IMR-90 (cell line): ENCODE data around the gene SNAPIN. TPM values are rescaled to one million over a fixed set of nuclear protein-coding genes. Genes with fewer than 3 reads are reported as not detected.

ENCODE experiments used
- ATAC-seq: fragments of 200-7000 bp; cut with Tn5 transposase; 2 replicates; pipeline ENCODE4 v1.9.1; 2020; ENCODE audit warnings: low read depth, mild to moderate bottlenecking, moderate library complexity
- BruUV-seq: library from RNA; stranded (reverse); fragments of 400-500 nt; replicated peaks from 2 replicates; lab custom pipeline; 2021; lab: Mats Ljungman, UMichigan
- CTCF ChIA-PET: fragments of 300-600 bp; formaldehyde crosslinking; extraction: SDS; loops from one replicate; lab custom pipeline; 2021; ENCODE audit warnings: antibody characterized with exemption; lab: Yijun Ruan, JAX
- POLR2A ChIA-PET: fragments of 300-600 bp; sonication (Branson Sonifier 250); formaldehyde crosslinking; loops from one replicate; lab custom pipeline; 2022; ENCODE audit warnings: antibody characterized with exemption; ENCODE audit not compliant: unreplicated experiment; lab: Charles Lee
- DNase-seq: peaks from one replicate; pipeline ENCODE4 v3.0.0; 2013
- H2AFZ ChIP-seq: replicated peaks from 2 replicates; pipeline ENCODE3; 2013; ENCODE audit warnings: low read length, mild to moderate bottlenecking; ENCODE audit not compliant: poor library complexity
- H2AK5ac ChIP-seq: 2 replicates; pipeline ENCODE4 v1.6.1; 2013; ENCODE audit warnings: low read depth, low read length, inconsistent platforms
- H2AK9ac ChIP-seq: replicated peaks from 2 replicates; pipeline ENCODE3; 2013; ENCODE audit warnings: mild to moderate bottlenecking, low read depth, low read length, moderate library complexity; ENCODE audit not compliant: poor library complexity
- H2BK120ac ChIP-seq: 2 replicates; pipeline ENCODE4 v1.6.1; 2013; ENCODE audit warnings: low read depth, low read length, inconsistent platforms
- H2BK15ac ChIP-seq: 3 replicates; pipeline ENCODE4 v1.6.1; 2013; ENCODE audit warnings: low read depth, low read length, inconsistent platforms
- H2BK20ac ChIP-seq: 2 replicates; pipeline ENCODE4 v1.6.1; 2013; ENCODE audit warnings: low read depth, mild to moderate bottlenecking, inconsistent platforms, low read length, moderate library complexity
- H2BK5ac ChIP-seq: 2 replicates; pipeline ENCODE4 v1.6.1; 2013; ENCODE audit warnings: mild to moderate bottlenecking, low read depth, low read length, inconsistent platforms; ENCODE audit not compliant: poor library complexity, severe bottlenecking
- H3K14ac ChIP-seq: replicated peaks from 2 replicates; pipeline ENCODE4 v1.6.1; 2013; ENCODE audit warnings: low read depth, low read length, inconsistent platforms
- H3K18ac ChIP-seq: 2 replicates; pipeline ENCODE4 v1.6.1; 2013; ENCODE audit warnings: low read depth, low read length, control low read depth
- H3K23ac ChIP-seq: 2 replicates; pipeline ENCODE4 v1.6.1; 2013; ENCODE audit warnings: low read depth, low read length, inconsistent platforms
- H3K27ac ChIP-seq: 2 replicates; pipeline ENCODE4 v1.5.1; 2013; ENCODE audit warnings: mild to moderate bottlenecking, control low read depth, low read length; ENCODE audit not compliant: insufficient read depth
- H3K27me3 ChIP-seq: 2 replicates; pipeline ENCODE4 v1.6.1; 2013; ENCODE audit warnings: low read length; ENCODE audit not compliant: control insufficient read depth, insufficient read depth
- H3K36me3 ChIP-seq: 2 replicates; pipeline ENCODE4 v1.6.1; 2013; ENCODE audit warnings: low read length, mixed read lengths; ENCODE audit not compliant: control insufficient read depth, insufficient read depth
- H3K4ac ChIP-seq: 2 replicates; pipeline ENCODE4 v1.6.1; 2013; ENCODE audit warnings: low read depth, low read length, inconsistent platforms
- H3K4me1 ChIP-seq: 2 replicates; pipeline ENCODE4 v1.6.1; 2013; ENCODE audit warnings: low read length, mixed read lengths; ENCODE audit not compliant: control insufficient read depth, insufficient read depth
- H3K4me2 ChIP-seq: 2 replicates; pipeline ENCODE4 v1.6.1; 2013; ENCODE audit warnings: low read depth, mild to moderate bottlenecking, control low read depth, low read length, moderate library complexity
- H3K4me3 ChIP-seq: 2 replicates; pipeline ENCODE4 v1.5.1; 2013; ENCODE audit warnings: low read depth, mild to moderate bottlenecking, control low read depth, low read length, moderate library complexity; ENCODE audit not compliant: insufficient read depth
- H3K56ac ChIP-seq: 2 replicates; pipeline ENCODE4 v1.6.1; 2013; ENCODE audit warnings: low read length, inconsistent platforms; ENCODE audit not compliant: insufficient read depth; ENCODE audit errors: extremely low read depth
- H3K79me1 ChIP-seq, 2 experiments: 2 replicates each; pipeline ENCODE4 v1.6.1; 2013; ENCODE audit warnings: low read length in 2 of 2, inconsistent platforms in 1 of 2, low read depth in 1 of 2
- H3K9ac ChIP-seq: 2 replicates; pipeline ENCODE4 v1.6.1; 2013; ENCODE audit warnings: low read depth, low read length, control low read depth
- H3K9me1 ChIP-seq: 2 replicates; pipeline ENCODE4 v1.6.1; 2013; ENCODE audit warnings: low read length, inconsistent platforms; ENCODE audit not compliant: insufficient read depth
- H3K9me3 ChIP-seq: 2 replicates; pipeline ENCODE4 v1.6.1; 2013; ENCODE audit warnings: low read length; ENCODE audit not compliant: control insufficient read depth, insufficient read depth
- H4K20me1 ChIP-seq: 2 replicates; pipeline ENCODE4 v1.6.1; 2013; ENCODE audit warnings: low read length, inconsistent platforms; ENCODE audit not compliant: insufficient read depth
- H4K5ac ChIP-seq: 2 replicates; pipeline ENCODE4 v1.6.1; 2013; ENCODE audit warnings: mild to moderate bottlenecking, low read depth, low read length, control low read depth
- H4K8ac ChIP-seq, 2 experiments: 2 replicates each; pipeline ENCODE4 v1.6.1; 2013; ENCODE audit warnings: low read depth in 2 of 2, low read length in 2 of 2, control low read depth in 1 of 2, inconsistent platforms in 1 of 2
- H4K91ac ChIP-seq: 2 replicates; pipeline ENCODE4 v1.6.1; 2013; ENCODE audit warnings: low read depth, low read length, inconsistent platforms; ENCODE audit not compliant: insufficient read depth
- BHLHE40 ChIP-seq: fragments of 150-350 bp; IDR thresholded peaks from 2 replicates; pipeline ENCODE4 v1.6.1; 2016; ENCODE audit warnings: mild to moderate bottlenecking, low read depth, low read length
- CEBPB ChIP-seq: IDR thresholded peaks from 2 replicates; pipeline ENCODE4 v1.6.1; 2012; ENCODE audit warnings: low read depth, low read length, improper control_type of control experiment
- CHD1 ChIP-seq: IDR thresholded peaks from 2 replicates; pipeline ENCODE4 v1.6.1; 2012; ENCODE audit warnings: low read depth, low read length, improper control_type of control experiment
- MAFK ChIP-seq: IDR thresholded peaks from 2 replicates; pipeline ENCODE4 v1.6.1; 2012; ENCODE audit warnings: low read depth, low read length, improper control_type of control experiment
- MAZ ChIP-seq: IDR thresholded peaks from 2 replicates; pipeline ENCODE4 v1.6.1; 2012; ENCODE audit warnings: low read depth, mild to moderate bottlenecking, low read length, improper control_type of control experiment, moderate library complexity, borderline replicate concordance
- MXI1 ChIP-seq: IDR thresholded peaks from 2 replicates; pipeline ENCODE4 v1.6.1; 2012; ENCODE audit warnings: low read depth, mild to moderate bottlenecking, low read length, moderate library complexity, borderline replicate concordance
- POLR2A ChIP-seq: IDR thresholded peaks from 2 replicates; pipeline ENCODE4 v1.6.1; 2012; ENCODE audit warnings: mild to moderate bottlenecking, low read depth, low read length
- RAD21 ChIP-seq: IDR thresholded peaks from 2 replicates; pipeline ENCODE4 v1.6.1; 2012; ENCODE audit warnings: low read length, improper control_type of control experiment
- RCOR1 ChIP-seq: IDR thresholded peaks from 2 replicates; pipeline ENCODE4 v1.6.1; 2012; ENCODE audit warnings: mild to moderate bottlenecking, low read length, improper control_type of control experiment; ENCODE audit not compliant: insufficient replicate concordance
- SMC3 ChIP-seq: fragments of 150-350 bp; IDR thresholded peaks from 2 replicates; pipeline ENCODE4 v1.6.1; 2016; ENCODE audit warnings: low read depth, mild to moderate bottlenecking, antibody characterized with exemption, low read length, moderate library complexity
- USF2 ChIP-seq: fragments of 150-350 bp; IDR thresholded peaks from 2 replicates; pipeline ENCODE4 v1.6.1; 2017; ENCODE audit warnings: mild to moderate bottlenecking, antibody characterized with exemption, low read length, low read depth
- WGBS, 2 experiments: methylation state at CpG; one replicate each; pipeline versions ENCODE4 v1.1.5 to v1.1.7; 2013; ENCODE audit warnings: missing lambda C conversion rate in 2 of 2; ENCODE audit not compliant: insufficient read length in 1 of 2; ENCODE audit errors: extremely low coverage in 2 of 2; 5-methylcytosine and 5-hydroxymethylcytosine counted together
- dilution Hi-C: fragments of 300-500 bp; cut with HindIII; formaldehyde crosslinking; loops from one replicate; pipeline ENCODE4 v1.14.3; 2018; ENCODE audit warnings: low sequenced_read_pairs; ENCODE audit not compliant: unreplicated experiment
- in situ Hi-C: fragments of 300-500 bp; cut with MboI; formaldehyde crosslinking; loops from 3 replicates; pipeline ENCODE4 v1.14.3; 2019; ENCODE audit warnings: low sequenced_read_pairs, inconsistent platforms, mixed read lengths
- intact Hi-C: fragments of 100-400 bp; cut with micrococcal nuclease; formaldehyde crosslinking; loops from 2 replicates; pipeline ENCODE4 v1.10.0; 2022
- polyA plus RNA-seq, 3 experiments: library from polyadenylated mRNA; depleted of rRNA; stranded (reverse); fragments of >200 nt; gene quantifications; 2 replicates each; pipeline ENCODE4 v1.2.3, GENCODE V29; 2012; ENCODE audit warnings: low replicate concordance in 1 of 3
- total RNA-seq: library from RNA; depleted of rRNA; stranded (reverse); fragments of >200 nt; gene quantifications from 2 replicates; pipeline ENCODE4 v1.2.3, GENCODE V29; 2012
- TF ChIP-seq, protein P1 (sequence below): fragments of 150-350 bp; IDR thresholded peaks from 2 replicates; pipeline ENCODE4 v1.6.1; 2016; ENCODE audit warnings: low read depth, mild to moderate bottlenecking, low read length, moderate library complexity, borderline replicate concordance
- TF ChIP-seq, protein P2 (sequence below): conservative IDR thresholded peaks from 2 replicates; pipeline ENCODE4 v1.5.1; 2012; ENCODE audit warnings: mild to moderate bottlenecking, low read depth, low read length, improper control_type of control experiment

The SNAPIN gene
- total and polyA plus RNA-seq, 2 of the 4 experiments (the other 2 are of a cell fraction): 37.4 to 40.9 TPM

DNA sequence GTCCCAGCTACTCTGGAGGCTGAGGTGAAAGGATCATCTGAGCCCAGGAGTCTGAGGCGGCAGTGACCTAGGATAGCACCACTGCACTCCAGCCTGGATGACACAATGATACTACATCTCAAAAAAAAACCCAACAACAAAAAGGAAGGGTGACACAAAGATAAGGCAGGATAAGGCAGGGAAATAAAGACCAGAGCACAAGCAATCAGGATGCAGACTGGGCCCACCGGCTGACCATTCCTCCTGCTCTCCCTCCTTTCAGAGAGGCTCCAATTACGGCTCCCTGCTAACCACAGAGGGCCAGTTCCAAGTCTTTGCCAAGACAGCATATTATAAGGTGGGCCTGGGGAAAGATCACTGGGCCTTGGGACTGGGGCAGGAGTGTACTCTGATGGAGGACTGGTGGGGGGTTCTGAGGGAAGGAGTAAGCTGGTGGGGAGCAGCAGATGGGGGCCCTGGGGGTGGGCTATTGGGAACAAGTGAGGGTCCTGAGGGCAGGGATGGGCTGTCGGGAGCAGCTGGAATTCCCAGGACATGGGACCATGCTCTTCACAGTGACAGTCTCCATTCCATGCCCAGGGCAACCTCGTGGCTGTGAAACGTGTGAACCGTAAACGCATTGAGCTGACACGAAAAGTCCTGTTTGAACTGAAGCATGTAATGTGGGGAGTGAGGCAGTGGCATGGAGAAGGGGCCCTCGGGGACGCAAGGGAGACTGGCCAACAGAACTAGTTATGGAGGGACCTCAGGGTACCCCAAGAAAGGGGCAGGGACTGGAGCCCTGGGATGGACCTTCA lies 27.2 kb downstream of the SNAPIN start:
- H3K27me3 ChIP-seq: peaks cover 48% of the 10 kb centered on the region
- POLR2A ChIA-PET: no interaction called here
- TF ChIP-seq MAZ: no peak
- no peak for TF ChIP-seq SMC3
- no peak for TF ChIP-seq MXI1
- TF ChIP-seq CHD1: no peak
- TF ChIP-seq POLR2A: no peak
- TF ChIP-seq, protein P1, sequence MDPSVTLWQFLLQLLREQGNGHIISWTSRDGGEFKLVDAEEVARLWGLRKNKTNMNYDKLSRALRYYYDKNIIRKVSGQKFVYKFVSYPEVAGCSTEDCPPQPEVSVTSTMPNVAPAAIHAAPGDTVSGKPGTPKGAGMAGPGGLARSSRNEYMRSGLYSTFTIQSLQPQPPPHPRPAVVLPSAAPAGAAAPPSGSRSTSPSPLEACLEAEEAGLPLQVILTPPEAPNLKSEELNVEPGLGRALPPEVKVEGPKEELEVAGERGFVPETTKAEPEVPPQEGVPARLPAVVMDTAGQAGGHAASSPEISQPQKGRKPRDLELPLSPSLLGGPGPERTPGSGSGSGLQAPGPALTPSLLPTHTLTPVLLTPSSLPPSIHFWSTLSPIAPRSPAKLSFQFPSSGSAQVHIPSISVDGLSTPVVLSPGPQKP: no peak
- no peak for TF ChIP-seq BHLHE40
- no peak for TF ChIP-seq RAD21
- TF ChIP-seq CEBPB: no peak
- TF ChIP-seq USF2: no peak
- TF ChIP-seq, protein P2, sequence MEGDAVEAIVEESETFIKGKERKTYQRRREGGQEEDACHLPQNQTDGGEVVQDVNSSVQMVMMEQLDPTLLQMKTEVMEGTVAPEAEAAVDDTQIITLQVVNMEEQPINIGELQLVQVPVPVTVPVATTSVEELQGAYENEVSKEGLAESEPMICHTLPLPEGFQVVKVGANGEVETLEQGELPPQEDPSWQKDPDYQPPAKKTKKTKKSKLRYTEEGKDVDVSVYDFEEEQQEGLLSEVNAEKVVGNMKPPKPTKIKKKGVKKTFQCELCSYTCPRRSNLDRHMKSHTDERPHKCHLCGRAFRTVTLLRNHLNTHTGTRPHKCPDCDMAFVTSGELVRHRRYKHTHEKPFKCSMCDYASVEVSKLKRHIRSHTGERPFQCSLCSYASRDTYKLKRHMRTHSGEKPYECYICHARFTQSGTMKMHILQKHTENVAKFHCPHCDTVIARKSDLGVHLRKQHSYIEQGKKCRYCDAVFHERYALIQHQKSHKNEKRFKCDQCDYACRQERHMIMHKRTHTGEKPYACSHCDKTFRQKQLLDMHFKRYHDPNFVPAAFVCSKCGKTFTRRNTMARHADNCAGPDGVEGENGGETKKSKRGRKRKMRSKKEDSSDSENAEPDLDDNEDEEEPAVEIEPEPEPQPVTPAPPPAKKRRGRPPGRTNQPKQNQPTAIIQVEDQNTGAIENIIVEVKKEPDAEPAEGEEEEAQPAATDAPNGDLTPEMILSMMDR: no peak
- TF ChIP-seq MAFK: no peak
- no peak for TF ChIP-seq RCOR1

More for the DNA sequence above, 27.2 kb downstream of the SNAPIN start:
- Histone ChIP-seq H3K56ac (no peak overlapping the region), H3K27ac (no peak overlapping the region), H3K9me3 (no peaks in the 10 kb centered on the region), H3K14ac (no peak overlapping the region), H3K36me3 (no peaks in the 10 kb centered on the region), H3K4ac (no peak overlapping the region), H3K4me1 (no peaks in the 10 kb centered on the region), H4K5ac (no peak overlapping the region), H2BK5ac (no peak overlapping the region), H3K9me1 (no peaks in the 10 kb centered on the region), H2AFZ (no peak overlapping the region), H4K20me1 (no peaks in the 10 kb centered on the region; the same call in 1 of the 2 replicates), H3K4me3 (no peak overlapping the region), H3K79me1 (no peaks in the 10 kb centered on the region), H3K18ac (no peak overlapping the region), H2AK9ac (no peak overlapping the region), H2BK15ac (no peak overlapping the region), H4K91ac (no peak overlapping the region), H3K9ac (no peak overlapping the region), H2BK20ac (no peak overlapping the region), H3K4me2 (no peak overlapping the region), H3K23ac (no peak overlapping the region), H2BK120ac (no peak overlapping the region), H4K8ac (no peak overlapping the region), H2AK5ac (no peak overlapping the region)
- WGBS, 2 experiments: 42% methylated on average over 6 of the region's 11 CpGs; no CpG with 5 or more reads in 1 of the 2 experiments
- dilution Hi-C loops: no loop called here
- intact Hi-C loops: no loop called here
- CTCF ChIA-PET: no interaction called here
- in situ Hi-C loops: no loop called here
- BruUV-seq: no TSS peak
- DNase-seq (no peak), ATAC-seq (no peak)
